OCI-LY7 (cell line): ENCODE data around the gene SARS2.

Experiments
- CTCF ChIP-seq: fragments of 200-600 bp; sonication (generic); conservative IDR thresholded peaks from 2 replicates; pipeline ENCODE4 v1.5.1; 2014; ENCODE audit warnings: mild to moderate bottlenecking, antibody characterized with exemption, low read length, moderate library complexity, mixed read lengths
- EZH2phosphoT487 ChIP-seq: fragments of 200-600 bp; sonication (generic); IDR thresholded peaks from 2 replicates; pipeline ENCODE4 v1.6.1; 2018; ENCODE audit warnings: low read depth, borderline replicate concordance, mild to moderate bottlenecking, mixed run types, antibody characterized with exemption, low read length, moderate library complexity, mixed read lengths

- no peak for TF ChIP-seq CTCF
- TF ChIP-seq EZH2phosphoT487, result no peak
Measured at GRCh38 chr19:38880076-38880881, 50.3 kb downstream of the SARS2 start.
